Tibial artery (tissue), 4 donors: ENCODE results near the gene TSC1.
"Not testable (repeated sequence)": the region's sequence is repeated elsewhere in the genome, so short reads cannot be mapped to it uniquely, and the experiment has no call there.

ENCODE experiments used
- DNase-seq, 2 donors: peaks; one replicate each; pipeline ENCODE4 v3.0.0-alpha.2; 2019
- H3K27ac ChIP-seq, 2 donors: fragments of 200-600 bp; sonication (generic) in 1 of 2; 1 replicate in 1 of 2; 2 replicates in 1 of 2; pipeline ENCODE4 v1.5.1; 2018 to 2019; ENCODE audit warnings: mild to moderate bottlenecking in 1 of 2
- H3K27me3 ChIP-seq, 2 donors: fragments of 200-600 bp; sonication (generic) in 1 of 2; one replicate each; pipeline versions ENCODE4 v1.5.1 to v1.6.0; 2016 to 2019
- H3K36me3 ChIP-seq, 3 donors: fragments of 200-600 bp; sonication (generic) in 2 of 3; one replicate each; pipeline ENCODE4 v1.5.1; 2016 to 2019; ENCODE audit warnings: mild to moderate bottlenecking in 2 of 3
- H3K4me1 ChIP-seq, 4 donors: fragments of 200-600 bp; sonication (generic) in 2 of 4; 1 replicate in 3 of 4; 2 replicates in 1 of 4; pipeline ENCODE4 v1.5.1; 2016 to 2019
- H3K4me3 ChIP-seq, 2 donors: fragments of 200-600 bp; sonication (generic) in 1 of 2; 1 replicate in 1 of 2; 2 replicates in 1 of 2; pipeline ENCODE4 v1.5.1; 2018 to 2019; ENCODE audit warnings: mild to moderate bottlenecking in 2 of 2
- H3K9me3 ChIP-seq, 3 donors: fragments of 200-600 bp; sonication (generic) in 1 of 3; one replicate each; pipeline ENCODE4 v1.5.1; 2016 to 2019
- CTCF ChIP-seq, 2 experiments: fragments of 200-600 bp in 1 of 2; fragments of 450-650 bp in 1 of 2; IDR thresholded peaks; one replicate each; pipeline ENCODE4 v1.5.1; 2017 to 2019; ENCODE audit warnings: antibody characterized with exemption in 2 of 2, mild to moderate bottlenecking in 1 of 2, moderate library complexity in 1 of 2
- intact Hi-C: fragments of 100-400 bp; cut with DNase I; formaldehyde crosslinking; loops from one replicate; pipeline ENCODE4 v1.15.0; 2023; ENCODE audit warnings: low total_unique reads

Gene TSC1

GRCh38 chr9:132944294-132945185, at the start of gene TSC1:
TSS of gene TSC1 (minus strand) at chr9:132944616. CDS start at chr9:132928872, 15,744 bp downstream.
- intact Hi-C loops = loop anchor here (10.0 kb wide), 1 partner anchor 70 kb away; the partner anchor contains the start of genes AK8 and SPACA9
- peak within 1 kb of the TSS; percentile 94 to 95 for H3K27ac ChIP-seq

GRCh38 chr9:132993511-132993939, 49.1 kb upstream of the TSC1 start:
- peaks cover 0 to 81% of the 10 kb centered on the region in 2 donors for H3K27me3 ChIP-seq
- intact Hi-C loops = no loop called here
- no peak overlapping the region for H3K4me3 ChIP-seq
- H3K9me3 ChIP-seq = no peaks in the 10 kb centered on the region
- no peaks in the 10 kb centered on the region for H3K36me3 ChIP-seq
- no peak for DNase-seq
- TF ChIP-seq CTCF (IDR thresholded peaks at IDR 0.05) = no peak
- H3K4me1 ChIP-seq = no peaks in the 10 kb centered on the region
- no peak overlapping the region for H3K27ac ChIP-seq

More at GRCh38 chr9:132944294-132945185, at the start of gene TSC1:
- peaks cover 0 to 22% (median 18%) of the 10 kb centered on the region in 4 donors for H3K4me1 ChIP-seq
- no peaks in the 10 kb centered on the region for H3K27me3 ChIP-seq
- TF ChIP-seq CTCF (IDR thresholded peaks at IDR 0.05) = no peak
- DNase-seq = peak; percentile 94 to 98
- no peaks in the 10 kb centered on the region for H3K9me3 ChIP-seq
- no peaks in the 10 kb centered on the region for H3K36me3 ChIP-seq
- H3K4me3 ChIP-seq = peak within 1 kb of the TSS; percentile 88 to 99

GRCh38 chr9:132991351-132992300, 47.2 kb upstream of the TSC1 start:
- no peaks in the 10 kb centered on the region for H3K4me1 ChIP-seq
- no peak for TF ChIP-seq CTCF (IDR thresholded peaks at IDR 0.05)
- intact Hi-C loops = no loop called here
- H3K36me3 ChIP-seq = no peaks in the 10 kb centered on the region
- no peaks in the 10 kb centered on the region for H3K9me3 ChIP-seq
- no peak for DNase-seq
- H3K27me3 ChIP-seq = peaks cover 0 to 85% of the 10 kb centered on the region in 2 donors
- no peak overlapping the region for H3K27ac ChIP-seq
- no peak overlapping the region for H3K4me3 ChIP-seq

GRCh38 chr9:132990781-132991180, 46.4 kb upstream of the TSC1 start:
- H3K4me1 ChIP-seq = no peaks in the 10 kb centered on the region
- intact Hi-C loops = no loop called here
- no peak overlapping the region for H3K27ac ChIP-seq
- no peak overlapping the region for H3K4me3 ChIP-seq
- peaks cover 0 to 83% of the 10 kb centered on the region in 2 donors for H3K27me3 ChIP-seq
- H3K9me3 ChIP-seq = no peaks in the 10 kb centered on the region
- H3K36me3 ChIP-seq = no peaks in the 10 kb centered on the region
- DNase-seq = no peak
- no peak for TF ChIP-seq CTCF (IDR thresholded peaks at IDR 0.05)

- DNase-seq, H3K27ac ChIP-seq, intact Hi-C loops, H3K4me3 ChIP-seq, H3K9me3 ChIP-seq, H3K36me3 ChIP-seq, H3K4me1 ChIP-seq: not testable (repeated sequence)
- peaks cover 0 to 83% of the 10 kb centered on the region in 2 donors for H3K27me3 ChIP-seq
Observed at GRCh38 chr9:132989998-132990557, 45.7 kb upstream of the TSC1 start.
